ENCODE data around the gene TTC6. TPM values are rescaled to one million over a fixed set of nuclear protein-coding genes. Genes with fewer than 3 reads are reported as not detected.

TTC6 gene
- total and polyA plus RNA-seq, 2 donors (not counting 3 experiments of a cell fraction or from before 2014, with no cell fraction given) = 0.75 TPM; not detected in 1

GRCh38 chr14:37550511-37550910 lies 44.9 kb upstream of the TTC6 start:
- dilution Hi-C loops (cut with MboI; ENCODE audit: extremely low pct_ligation_motif_present, low sequenced_read_pairs) (no loop called here), intact Hi-C loops (cut with micrococcal nuclease) (no loop called here)
- H3K36me3 ChIP-seq (ENCODE audit: control insufficient read depth in 2 of 2, extremely low read depth in 1 of 2, insufficient read depth in 2 of 2, low read length in 2 of 2) = no peaks in the 10 kb centered on the region
- no peaks in the 10 kb centered on the region for H3K9me3 ChIP-seq (replicated peaks; ENCODE audit: control insufficient read depth, insufficient read depth, low read length)
- no peak for DNase-seq (ENCODE audit: low read depth, low spot score)
- H3K9me1 ChIP-seq (replicated peaks; ENCODE audit: control insufficient read depth, extremely low read depth, insufficient read depth, low read length) = no peaks in the 10 kb centered on the region
- POLR2A ChIA-PET = no interaction called here
- H3K4me1 ChIP-seq (ENCODE audit: control insufficient read depth, extremely low read depth, insufficient read depth, low read length) = peaks cover 4% of the 10 kb centered on the region
- H3K9ac ChIP-seq (replicated peaks; ENCODE audit: extremely low read depth, insufficient read depth, low read length) = no peak overlapping the region
- H3K4me2 ChIP-seq (ENCODE audit: insufficient read depth, low read length) = no peak overlapping the region
- no peaks in the 10 kb centered on the region for H4K20me1 ChIP-seq (replicated peaks; ENCODE audit: control insufficient read depth, extremely low read depth, insufficient read depth, low read length)
- no peak overlapping the region for H3K4me3 ChIP-seq (replicated peaks in 1 of 3; ENCODE audit: insufficient read depth in 1 of 3, low read depth in 1 of 3, low read length in 3 of 3)
- FAIRE-seq = no peak
- CTCF ChIA-PET = no interaction called here
- no TSS peak for BruUV-seq (replicated peaks)
- no peaks in the 10 kb centered on the region for H3K79me2 ChIP-seq (ENCODE audit: control insufficient read depth, insufficient read depth, low read length)
- no peak for TF ChIP-seq POLR2AphosphoS5 (IDR thresholded peaks at IDR 0.05; ENCODE audit: insufficient read depth, low read depth, low read length)
- no peak for TF ChIP-seq JUN (IDR thresholded peaks at IDR 0.05; ENCODE audit: borderline replicate concordance, insufficient read depth, insufficient read length, low read depth)
- TF ChIP-seq FOS (IDR thresholded peaks at IDR 0.05; ENCODE audit: borderline replicate concordance, insufficient read depth, low read length) = no peak
- no peak for TF ChIP-seq GATA2 (IDR thresholded peaks at IDR 0.05; ENCODE audit: insufficient read depth, insufficient read length, low read depth, low read length)
- no peak for TF ChIP-seq CTCF (IDR thresholded peaks at IDR 0.05; ENCODE audit: extremely low read depth in 1 of 2, insufficient read depth in 1 of 2, low read depth in 1 of 2, low read length in 2 of 2)
- no peak for TF ChIP-seq POLR2A (IDR thresholded peaks at IDR 0.05; ENCODE audit: low read depth, low read length)
- TF ChIP-seq EZH2 (IDR thresholded peaks at IDR 0.05; ENCODE audit: borderline replicate concordance, low read depth, low read length, severe bottlenecking) = no peak
- no peak for TF ChIP-seq MYC (IDR thresholded peaks at IDR 0.05; ENCODE audit: low read depth, low read length)
- no peak for TF ChIP-seq MAX (IDR thresholded peaks at IDR 0.05; ENCODE audit: insufficient read depth, insufficient read length)
- no peak overlapping the region for H3K27ac ChIP-seq (ENCODE audit: insufficient read depth, low read depth, low read length)
- H3K27me3 ChIP-seq (ENCODE audit: control insufficient read depth in 2 of 2, insufficient read depth in 2 of 2, low read length in 2 of 2) = no peaks in the 10 kb centered on the region
- no peak overlapping the region for H2AFZ ChIP-seq (ENCODE audit: low read depth, low read length)
